ENCODE measurements around the gene DHX15. TPM values are rescaled to one million over a fixed set of nuclear protein-coding genes. Genes with fewer than 3 reads are reported as not detected.
A peak's percentile ranks its signal among the peaks of the same experiment; 100 is the strongest.

Gene DHX15
- total and polyA plus RNA-seq, 4 experiments from 2014 or later: 33.3 to 131 (median 94.6) TPM

DNA sequence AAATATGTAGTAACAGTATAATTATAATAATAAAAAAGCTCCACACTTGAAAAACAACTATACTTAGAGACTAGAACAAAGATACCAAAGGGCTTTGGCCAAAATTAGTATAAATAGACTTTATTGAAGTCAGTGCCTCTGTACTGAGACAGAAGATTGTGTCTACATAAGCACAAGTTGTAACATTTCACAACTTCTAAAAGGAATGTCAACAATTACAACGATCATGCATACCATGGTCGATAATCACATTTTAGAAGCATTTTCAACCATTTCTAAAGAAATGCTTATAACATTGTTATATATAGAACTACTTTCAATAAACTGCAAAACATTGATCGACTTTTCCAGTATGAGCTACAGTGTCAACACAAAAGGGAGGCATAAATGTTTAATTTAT, 57.0 kb downstream of the DHX15 start:
- no peak overlapping the region for H3K27ac Mint-ChIP-seq
- DNase-seq: no peak
- peaks cover 61 to 83% of the 10 kb centered on the region in 2 donors for H3K36me3 Mint-ChIP-seq

GRCh38 chr4:24521544-24521943, 62.8 kb downstream of the DHX15 start:
- no peaks in the 10 kb centered on the region for H3K27me3 Mint-ChIP-seq

More for the DNA sequence above, 57.0 kb downstream of the DHX15 start:
- Histone ChIP-seq H3K36me3 (ENCODE audit: insufficient read depth, low read length) (peaks cover 48% of the 10 kb centered on the region), H3K4me3 (ENCODE audit: low read length in 2 of 2) (no peak overlapping the region), H3K9me3 (ENCODE audit: control insufficient read depth in 1 of 2, low read length in 2 of 2) (no peaks in the 10 kb centered on the region), H3K4me1 (ENCODE audit: insufficient read depth, low read length) (no peaks in the 10 kb centered on the region), H3K27ac (ENCODE audit: low read depth, low read length) (no peak overlapping the region), H3K27me3 (ENCODE audit: insufficient read depth, low read length) (no peaks in the 10 kb centered on the region)
- Mint-ChIP-seq H3K4me3 (no peak overlapping the region), H3K27me3 (no peaks in the 10 kb centered on the region), H3K9me3 (peaks cover 0 to 2% (median 0%) of the 10 kb centered on the region in 8 donors), H3K4me1 (peaks cover 5 to 11% (median 5%) of the 10 kb centered on the region in 4 donors)
- ChIA-PET POLR2A (ENCODE audit: partially characterized antibody) (no interaction called here), CTCF (ENCODE audit: partially characterized antibody) (no interaction called here)
- intact Hi-C loops (cut with micrococcal nuclease): no loop called here

DNA sequence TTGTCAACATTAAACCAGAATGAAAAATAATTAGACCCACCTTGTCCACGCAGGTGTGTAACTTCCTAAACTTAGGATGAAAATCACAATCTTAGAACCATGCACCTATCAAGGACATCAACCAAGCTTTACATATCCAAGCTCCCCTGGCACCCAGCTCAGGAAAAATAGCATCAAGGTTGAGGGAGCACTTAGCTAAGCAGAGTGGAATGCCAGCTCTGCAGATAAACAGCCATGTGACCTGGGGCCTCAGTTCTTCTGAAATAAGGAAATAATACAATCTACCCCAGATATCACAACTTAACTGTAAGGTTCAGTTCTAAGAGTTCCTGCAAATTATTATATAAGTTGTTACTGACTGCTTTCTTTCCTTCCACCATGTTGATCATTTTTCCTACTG, 64.7 kb downstream of the DHX15 start:
- ChIA-PET CTCF (ENCODE audit: partially characterized antibody) (no interaction called here), POLR2A (ENCODE audit: partially characterized antibody) (no interaction called here)
- no peak overlapping the region for H3K4me3 ChIP-seq (ENCODE audit: low read length in 2 of 2)
- Mint-ChIP-seq H3K4me1 (peaks cover 8 to 17% (median 12%) of the 10 kb centered on the region in 4 donors), H3K9me3 (peaks cover 0 to 2% (median 0%) of the 10 kb centered on the region in 8 donors), H3K27ac (no peak overlapping the region), H3K4me3 (no peak overlapping the region), H3K36me3 (peaks cover 57 to 59% of the 10 kb centered on the region in 2 donors), H3K27me3 (no peaks in the 10 kb centered on the region)
- DNase-seq: no peak
- no peaks in the 10 kb centered on the region for H3K4me1 ChIP-seq (ENCODE audit: insufficient read depth, low read length)
- H3K27ac ChIP-seq (ENCODE audit: low read depth, low read length): no peak overlapping the region
- no peaks in the 10 kb centered on the region for H3K27me3 ChIP-seq (ENCODE audit: insufficient read depth, low read length)
- intact Hi-C loops (cut with micrococcal nuclease): no loop called here
- H3K36me3 ChIP-seq (ENCODE audit: insufficient read depth, low read length): peaks cover 4% of the 10 kb centered on the region
- H3K9me3 ChIP-seq (ENCODE audit: control insufficient read depth in 1 of 2, low read length in 2 of 2): no peaks in the 10 kb centered on the region

More at GRCh38 chr4:24521544-24521943, 62.8 kb downstream of the DHX15 start:
- Mint-ChIP-seq H3K4me1 (peaks cover 8 to 17% (median 12%) of the 10 kb centered on the region in 4 donors), H3K4me3 (no peak overlapping the region), H3K36me3 (peaks cover 66 to 68% of the 10 kb centered on the region in 2 donors), H3K27ac (peak overlapping the region in 1 of 7 donors; percentile 5), H3K9me3 (peaks cover 0 to 2% (median 0%) of the 10 kb centered on the region in 8 donors)
- Histone ChIP-seq H3K4me3 (ENCODE audit: low read length in 2 of 2) (no peak overlapping the region), H3K9me3 (ENCODE audit: control insufficient read depth in 1 of 2, low read length in 2 of 2) (no peaks in the 10 kb centered on the region), H3K27me3 (ENCODE audit: insufficient read depth, low read length) (no peaks in the 10 kb centered on the region), H3K4me1 (ENCODE audit: insufficient read depth, low read length) (no peaks in the 10 kb centered on the region), H3K36me3 (ENCODE audit: insufficient read depth, low read length) (peaks cover 8% of the 10 kb centered on the region), H3K27ac (ENCODE audit: low read depth, low read length) (no peak overlapping the region)
- ChIA-PET POLR2A (ENCODE audit: partially characterized antibody) (no interaction called here), CTCF (ENCODE audit: partially characterized antibody) (interaction anchor here (1.0 kb wide), 1 partner anchor 30 kb away, joined by 3 read pairs; no protein-coding TSS in a partner anchor)
- intact Hi-C loops (cut with micrococcal nuclease): no loop called here
- DNase-seq: no peak

DNA sequence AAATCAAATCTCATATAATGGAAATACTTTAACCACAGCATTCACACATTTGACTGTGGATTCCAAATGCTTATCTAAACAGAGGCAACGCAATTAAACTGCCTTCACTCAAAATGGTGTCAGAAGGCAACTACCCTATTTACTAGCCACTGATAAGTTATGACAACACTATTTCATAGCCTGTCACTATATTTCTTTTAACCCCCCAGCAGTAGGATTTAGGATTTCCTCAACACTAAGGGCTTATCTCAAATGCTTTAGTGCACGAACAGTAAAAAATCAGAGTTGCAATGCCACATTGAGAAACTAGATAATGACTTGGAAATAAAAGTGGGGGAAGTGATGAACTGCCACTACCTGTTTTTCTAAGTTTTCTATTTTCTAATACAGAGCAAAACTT, 66.7 kb downstream of the DHX15 start:
- ChIA-PET CTCF (ENCODE audit: partially characterized antibody) (no interaction called here), POLR2A (ENCODE audit: partially characterized antibody) (no interaction called here)
- H3K4me3 Mint-ChIP-seq: no peak overlapping the region
- no peak overlapping the region for H3K27ac ChIP-seq (ENCODE audit: low read depth, low read length)
- no peaks in the 10 kb centered on the region for H3K4me1 ChIP-seq (ENCODE audit: insufficient read depth, low read length)
- H3K4me3 ChIP-seq (ENCODE audit: low read length in 2 of 2): no peak overlapping the region
- no peaks in the 10 kb centered on the region for H3K27me3 ChIP-seq (ENCODE audit: insufficient read depth, low read length)
- DNase-seq: no peak
- H3K4me1 Mint-ChIP-seq: peaks cover 8 to 12% (median 10%) of the 10 kb centered on the region in 4 donors
- no peaks in the 10 kb centered on the region for H3K36me3 ChIP-seq (ENCODE audit: insufficient read depth, low read length)
- H3K36me3 Mint-ChIP-seq: peaks cover 44 to 50% of the 10 kb centered on the region in 2 donors
- H3K9me3 Mint-ChIP-seq: peaks cover 0 to 5% (median 0%) of the 10 kb centered on the region in 8 donors
- H3K9me3 ChIP-seq (ENCODE audit: control insufficient read depth in 1 of 2, low read length in 2 of 2): no peaks in the 10 kb centered on the region
- intact Hi-C loops (cut with micrococcal nuclease): no loop called here
- peak overlapping the region in 2 of 7 donors; percentile 29 to 57 for H3K27ac Mint-ChIP-seq
- no peaks in the 10 kb centered on the region for H3K27me3 Mint-ChIP-seq

DNA sequence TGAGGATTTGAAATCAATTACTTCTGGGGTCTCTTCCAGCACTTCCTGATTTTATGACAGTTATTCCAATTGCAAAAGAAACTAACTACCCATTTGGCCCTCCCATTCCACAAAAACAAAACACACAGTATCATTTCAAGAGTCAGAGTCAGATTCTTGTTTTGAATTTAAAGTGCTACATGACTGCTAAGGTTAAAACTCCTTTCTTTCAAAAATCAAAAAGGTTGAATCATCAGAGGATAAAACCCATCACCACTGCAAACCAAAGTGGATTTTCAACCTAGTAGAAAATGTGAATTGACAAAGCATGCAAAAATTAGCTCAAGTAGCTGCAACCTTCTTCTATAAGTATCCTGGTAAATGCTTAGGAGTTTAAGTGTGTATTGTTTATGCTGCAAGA, 67.4 kb downstream of the DHX15 start:
- Histone ChIP-seq H3K27ac (ENCODE audit: low read depth, low read length) (no peak overlapping the region), H3K36me3 (ENCODE audit: insufficient read depth, low read length) (no peaks in the 10 kb centered on the region), H3K27me3 (ENCODE audit: insufficient read depth, low read length) (no peaks in the 10 kb centered on the region), H3K4me3 (ENCODE audit: low read length in 2 of 2) (no peak overlapping the region), H3K9me3 (ENCODE audit: control insufficient read depth in 1 of 2, low read length in 2 of 2) (no peaks in the 10 kb centered on the region), H3K4me1 (ENCODE audit: insufficient read depth, low read length) (no peaks in the 10 kb centered on the region)
- DNase-seq: no peak
- no peaks in the 10 kb centered on the region for H3K27me3 Mint-ChIP-seq
- H3K27ac Mint-ChIP-seq: no peak overlapping the region
- POLR2A ChIA-PET (ENCODE audit: partially characterized antibody): no interaction called here
- H3K4me3 Mint-ChIP-seq: no peak overlapping the region
- intact Hi-C loops (cut with micrococcal nuclease): no loop called here
- H3K36me3 Mint-ChIP-seq: peaks cover 37 to 44% of the 10 kb centered on the region in 2 donors
- H3K4me1 Mint-ChIP-seq: peaks cover 3 to 9% (median 6%) of the 10 kb centered on the region in 4 donors
- CTCF ChIA-PET (ENCODE audit: partially characterized antibody): no interaction called here
- peaks cover 0 to 3% (median 0%) of the 10 kb centered on the region in 8 donors for H3K9me3 Mint-ChIP-seq

GRCh38 chr4:24515698-24516097, 68.7 kb downstream of the DHX15 start:
- Mint-ChIP-seq H3K27me3 (no peaks in the 10 kb centered on the region), H3K27ac (no peak overlapping the region)
- CTCF ChIA-PET (ENCODE audit: partially characterized antibody): interaction anchor here (0.7 kb wide), 1 partner anchor 531 kb away, joined by 3 read pairs; no protein-coding TSS in a partner anchor

DNA sequence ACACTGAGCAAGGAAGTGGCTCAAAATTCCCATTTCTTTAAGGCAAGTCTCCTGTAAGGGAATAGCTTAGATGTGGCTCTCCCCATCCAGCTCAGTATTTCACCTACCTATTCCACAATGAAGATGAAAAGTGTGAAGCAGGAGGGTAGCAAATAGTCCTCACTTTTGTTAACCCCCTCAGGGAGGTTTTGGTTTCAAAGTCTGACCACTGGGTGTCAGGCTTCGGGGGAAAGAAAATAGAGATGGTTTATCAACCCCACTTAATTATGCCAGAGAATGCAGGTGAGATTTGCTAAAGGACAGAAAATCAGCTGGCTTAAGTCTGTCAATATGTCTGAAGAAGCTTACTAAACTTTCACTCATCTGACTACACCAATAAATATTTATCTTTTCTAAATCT, 69.5 kb downstream of the DHX15 start:
- Histone ChIP-seq H3K9me3 (ENCODE audit: control insufficient read depth in 1 of 2, low read length in 2 of 2) (no peaks in the 10 kb centered on the region), H3K36me3 (ENCODE audit: insufficient read depth, low read length) (no peaks in the 10 kb centered on the region), H3K27me3 (ENCODE audit: insufficient read depth, low read length) (no peaks in the 10 kb centered on the region), H3K4me3 (ENCODE audit: low read length in 2 of 2) (no peak overlapping the region), H3K4me1 (ENCODE audit: insufficient read depth, low read length) (no peaks in the 10 kb centered on the region), H3K27ac (ENCODE audit: low read depth, low read length) (no peak overlapping the region)
- peaks cover 0 to under 1% (median 0%) of the 10 kb centered on the region in 4 donors for H3K4me1 Mint-ChIP-seq
- intact Hi-C loops (cut with micrococcal nuclease): no loop called here
- POLR2A ChIA-PET (ENCODE audit: partially characterized antibody): no interaction called here
- no peaks in the 10 kb centered on the region for H3K27me3 Mint-ChIP-seq
- peaks cover 24 to 31% of the 10 kb centered on the region in 2 donors for H3K36me3 Mint-ChIP-seq
- DNase-seq: no peak
- H3K9me3 Mint-ChIP-seq: peaks cover 0 to 3% (median 0%) of the 10 kb centered on the region in 8 donors
- H3K27ac Mint-ChIP-seq: peak overlapping the region in 1 of 7 donors; percentile 70
- CTCF ChIA-PET (ENCODE audit: partially characterized antibody): no interaction called here
- no peak overlapping the region for H3K4me3 Mint-ChIP-seq

More at GRCh38 chr4:24515698-24516097, 68.7 kb downstream of the DHX15 start:
- Mint-ChIP-seq H3K4me1 (peaks cover 0 to 2% (median 0%) of the 10 kb centered on the region in 4 donors), H3K36me3 (peaks cover 28 to 35% of the 10 kb centered on the region in 2 donors), H3K9me3 (peaks cover 0 to 3% (median 0%) of the 10 kb centered on the region in 8 donors), H3K4me3 (no peak overlapping the region)
- H3K27me3 ChIP-seq (ENCODE audit: insufficient read depth, low read length): no peaks in the 10 kb centered on the region
- no peak overlapping the region for H3K4me3 ChIP-seq (ENCODE audit: low read length in 2 of 2)
- no peak overlapping the region for H3K27ac ChIP-seq (ENCODE audit: low read depth, low read length)
- H3K36me3 ChIP-seq (ENCODE audit: insufficient read depth, low read length): no peaks in the 10 kb centered on the region
- no peaks in the 10 kb centered on the region for H3K9me3 ChIP-seq (ENCODE audit: control insufficient read depth in 1 of 2, low read length in 2 of 2)
- DNase-seq: no peak
- intact Hi-C loops (cut with micrococcal nuclease): no loop called here
- POLR2A ChIA-PET (ENCODE audit: partially characterized antibody): no interaction called here
- H3K4me1 ChIP-seq (ENCODE audit: insufficient read depth, low read length): no peaks in the 10 kb centered on the region

Measured in CD4-positive, alpha-beta memory T cell (primary cell).